HEK293 (cell line): ENCODE measurements around the gene HYI.

ENCODE experiments used
- CTCF ChIP-seq: fragments of 450-650 bp; formaldehyde crosslinking; IDR thresholded peaks from 2 replicates; pipeline ENCODE4 v1.5.1; 2016; ENCODE audit warnings: missing biosample characterization, missing genetic modification characterization
- PRDM1 ChIP-seq: fragments of 450-650 bp; formaldehyde crosslinking; IDR thresholded peaks from 2 replicates; pipeline ENCODE4; 2016; ENCODE audit warnings: missing biosample characterization, missing genetic modification characterization
- TCF7L2 ChIP-seq: IDR thresholded peaks from 2 replicates; pipeline ENCODE4 v1.6.1; 2011; ENCODE audit warnings: low read depth, mild to moderate bottlenecking, inconsistent platforms, low read length, moderate library complexity, borderline replicate concordance
- ZNF274 ChIP-seq, 2 experiments: fragments of 200-500 bp in 1 of 2; fragments of 450-650 bp in 1 of 2; sonication (Bioruptor generic) in 1 of 2; formaldehyde crosslinking in 1 of 2; IDR thresholded peaks; 2 replicates each; pipeline versions ENCODE4 v1.5.1 to v1.6.1; 2014 to 2016; ENCODE audit warnings: borderline replicate concordance in 1 of 2, inconsistent platforms in 1 of 2, low read length in 1 of 2, missing biosample characterization in 1 of 2, missing genetic modification characterization in 1 of 2
- ZNF544 ChIP-seq: fragments of 450-650 bp; formaldehyde crosslinking; IDR thresholded peaks from 2 replicates; pipeline ENCODE4 v1.5.0; 2017; ENCODE audit warnings: missing biosample characterization, missing genetic modification characterization
- ZNF791 ChIP-seq: fragments of 450-650 bp; formaldehyde crosslinking; IDR thresholded peaks from 2 replicates; pipeline ENCODE4 v1.5.1; 2016; ENCODE audit warnings: missing biosample characterization, missing genetic modification characterization

DNA sequence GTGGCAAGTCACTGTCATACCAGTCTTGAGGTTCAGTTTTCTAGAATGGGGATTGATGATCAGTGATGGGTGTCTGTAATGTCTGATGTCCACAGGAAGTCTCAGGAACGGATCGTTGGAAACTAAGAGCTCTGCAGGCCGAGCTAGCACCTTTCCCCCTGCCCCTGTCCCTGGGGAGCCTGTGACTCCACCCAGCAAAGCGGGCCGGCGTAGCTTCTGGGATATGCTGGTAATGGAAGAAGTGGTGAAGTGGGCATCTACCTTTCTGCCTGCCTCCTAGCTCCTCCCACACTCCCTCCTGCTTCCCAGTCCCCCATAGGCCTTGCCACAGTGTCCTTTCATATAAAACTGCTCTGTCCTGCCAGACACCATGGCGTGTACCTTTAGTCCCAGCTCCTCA is 13.4 kb downstream of the HYI start:
- TF ChIP-seq ZNF544 (no peak), ZNF791 (tag by site-specific recombination) (no peak), PRDM1 (tag by site-specific recombination) (no peak), CTCF (tag by site-specific recombination) (no peak), TCF7L2 (no peak), ZNF274 (IDR thresholded peaks at IDR 0.05; ENCODE audit: low read length) (no peak), ZNF274 (tag by site-specific recombination; IDR thresholded peaks at IDR 0.05; ENCODE audit: borderline replicate concordance) (no peak)
